LNCaP clone FGC (cell line): ENCODE measurements around the gene POU4F2.
A peak's percentile ranks its signal among the peaks of the same experiment; 100 is the strongest.

Experiments
- DNase-seq: peaks from one replicate; pipeline ENCODE4 v3.0.0-alpha.2; 2011; ENCODE audit warnings: low read depth
- H3K4me3 ChIP-seq: 2 replicates; pipeline ENCODE4 v1.5.1; 2011; ENCODE audit warnings: mild to moderate bottlenecking, low read depth, low read length, control low read depth
- CTCF ChIP-seq: IDR thresholded peaks from 2 replicates; pipeline ENCODE4 v1.5.1; 2012; ENCODE audit warnings: mild to moderate bottlenecking; ENCODE audit not compliant: control insufficient read depth, insufficient read depth; ENCODE audit errors: extremely low read depth

The POU4F2 gene

GRCh38 chr4:146643812-146644401 lies 5.2 kb downstream of the POU4F2 start:
- DNase-seq: peak; percentile 2
- H3K4me3 ChIP-seq: no peak overlapping the region
- no peak for TF ChIP-seq CTCF

GRCh38 chr4:146645921-146646320 lies 7.2 kb downstream of the POU4F2 start:
- no peak overlapping the region for H3K4me3 ChIP-seq
- no peak for DNase-seq

GRCh38 chr4:146646593-146647325 lies 8.1 kb downstream of the POU4F2 start:
- DNase-seq: no peak
- H3K4me3 ChIP-seq: no peak overlapping the region
- no peak for TF ChIP-seq CTCF

More at GRCh38 chr4:146645921-146646320, 7.2 kb downstream of the POU4F2 start:
- TF ChIP-seq CTCF: no peak

- no peak overlapping the region for H3K4me3 ChIP-seq
- TF ChIP-seq CTCF: no peak
- no peak for DNase-seq
These were observed 9.1 kb downstream of the POU4F2 start for GRCh38 chr4:146647615-146648460.

GRCh38 chr4:146648461-146648783 lies 9.7 kb downstream of the POU4F2 start:
- H3K4me3 ChIP-seq: no peak overlapping the region
- DNase-seq: no peak
- TF ChIP-seq CTCF: no peak

- DNase-seq: no peak
- TF ChIP-seq CTCF: no peak
- no peak overlapping the region for H3K4me3 ChIP-seq
These were observed 10.5 kb downstream of the POU4F2 start for GRCh38 chr4:146649232-146649631.
